Sigmoid colon (tissue), 3 donors: Measurements from ENCODE around the gene WWC2.

Experiments
- POLR2A ChIP-seq, 2 donors: fragments of 450-650 bp; IDR thresholded peaks; one replicate each; pipeline ENCODE4 v1.6.1; 2016; ENCODE audit warnings: antibody characterized with exemption in 2 of 2, mild to moderate bottlenecking in 2 of 2, moderate library complexity in 2 of 2
- TF ChIP-seq, protein P1 (sequence below), 4 experiments: fragments of 450-650 bp in 3 of 4; fragments of 200-600 bp in 1 of 4; IDR thresholded peaks; one replicate each; pipeline ENCODE4 v1.5.1; 2016 to 2019; ENCODE audit warnings: antibody characterized with exemption in 4 of 4, mild to moderate bottlenecking in 3 of 4, moderate library complexity in 2 of 4

DNA sequence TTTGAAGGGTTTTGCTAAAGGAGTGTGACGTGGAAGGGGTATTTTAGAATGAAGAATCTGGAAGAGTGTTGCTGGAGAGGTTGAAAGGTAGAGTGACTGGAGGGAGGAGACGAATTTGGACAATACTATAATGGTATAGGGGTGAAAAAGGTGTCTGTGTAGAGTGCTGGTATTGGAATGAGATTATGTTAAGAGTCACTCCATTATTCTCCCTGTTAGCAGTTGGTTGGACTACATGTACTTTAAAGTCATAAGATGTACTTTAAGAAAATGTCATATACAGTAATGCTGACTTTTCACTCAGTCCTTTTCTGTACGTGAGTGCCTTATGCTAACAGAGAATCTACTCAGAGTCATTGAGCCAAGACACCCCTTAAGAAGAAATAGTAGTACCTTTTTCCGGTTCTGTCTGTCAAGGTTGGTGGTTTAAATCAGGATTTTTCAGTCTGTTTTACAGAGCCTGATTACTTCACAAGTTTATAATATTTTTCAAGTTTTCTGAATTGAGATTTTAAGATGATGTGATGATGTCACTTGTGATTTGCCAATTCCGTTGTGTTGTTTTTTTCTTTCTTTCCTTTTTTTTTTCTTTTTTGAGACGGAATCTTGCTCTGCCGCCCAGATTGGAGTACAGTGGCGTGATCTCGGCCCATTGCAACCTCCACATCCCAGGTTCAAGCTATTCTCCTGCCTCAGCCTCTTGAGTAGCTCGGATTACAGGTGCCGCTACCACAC is 56.6 kb downstream of the WWC2 start:
- TF ChIP-seq, protein P1, sequence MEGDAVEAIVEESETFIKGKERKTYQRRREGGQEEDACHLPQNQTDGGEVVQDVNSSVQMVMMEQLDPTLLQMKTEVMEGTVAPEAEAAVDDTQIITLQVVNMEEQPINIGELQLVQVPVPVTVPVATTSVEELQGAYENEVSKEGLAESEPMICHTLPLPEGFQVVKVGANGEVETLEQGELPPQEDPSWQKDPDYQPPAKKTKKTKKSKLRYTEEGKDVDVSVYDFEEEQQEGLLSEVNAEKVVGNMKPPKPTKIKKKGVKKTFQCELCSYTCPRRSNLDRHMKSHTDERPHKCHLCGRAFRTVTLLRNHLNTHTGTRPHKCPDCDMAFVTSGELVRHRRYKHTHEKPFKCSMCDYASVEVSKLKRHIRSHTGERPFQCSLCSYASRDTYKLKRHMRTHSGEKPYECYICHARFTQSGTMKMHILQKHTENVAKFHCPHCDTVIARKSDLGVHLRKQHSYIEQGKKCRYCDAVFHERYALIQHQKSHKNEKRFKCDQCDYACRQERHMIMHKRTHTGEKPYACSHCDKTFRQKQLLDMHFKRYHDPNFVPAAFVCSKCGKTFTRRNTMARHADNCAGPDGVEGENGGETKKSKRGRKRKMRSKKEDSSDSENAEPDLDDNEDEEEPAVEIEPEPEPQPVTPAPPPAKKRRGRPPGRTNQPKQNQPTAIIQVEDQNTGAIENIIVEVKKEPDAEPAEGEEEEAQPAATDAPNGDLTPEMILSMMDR (IDR thresholded peaks at IDR 0.05): no peak
- no peak for TF ChIP-seq POLR2A (IDR thresholded peaks at IDR 0.05)
